CD14-positive monocyte (primary cell): Measurements from ENCODE around the gene SETD1B. TPM values are rescaled to one million over a fixed set of nuclear protein-coding genes. Genes with fewer than 3 reads are reported as not detected.
A peak's percentile ranks its signal among the peaks of the same experiment; 100 is the strongest.

Source experiments
- DNase-seq, 3 donors: peaks; one replicate each; pipeline ENCODE4 v3.0.0-alpha.2; 2011 to 2022
- H2AFZ ChIP-seq: 2 replicates; pipeline ENCODE4 v1.6.0; 2012; ENCODE audit warnings: mild to moderate bottlenecking, low read depth, low read length, inconsistent platforms; ENCODE audit not compliant: insufficient read depth, poor library complexity, severe bottlenecking
- H3K27ac ChIP-seq, 2 donors: 1 replicate in 1 of 2; 2 replicates in 1 of 2; pipeline ENCODE4 v1.5.1; 2012 to 2013; ENCODE audit warnings: low read length in 2 of 2, control low read depth in 1 of 2, inconsistent platforms in 1 of 2, low read depth in 1 of 2, mild to moderate bottlenecking in 1 of 2
- H3K27me3 ChIP-seq, 2 donors: one replicate each; pipeline versions ENCODE4 v1.6.0 to v1.6.1; 2011 to 2013; ENCODE audit warnings: low read length in 2 of 2; ENCODE audit not compliant: control insufficient read depth in 2 of 2, insufficient read depth in 2 of 2
- H3K36me3 ChIP-seq, 2 donors: replicated peaks in 1 of 2; 1 replicate in 1 of 2; 2 replicates in 1 of 2; pipeline versions ENCODE4 v1.5.1 to v1.6.1; 2012 to 2013; ENCODE audit warnings: low read length in 2 of 2, control low read depth in 1 of 2, inconsistent platforms in 1 of 2, mild to moderate bottlenecking in 1 of 2; ENCODE audit not compliant: insufficient read depth in 2 of 2, control insufficient read depth in 1 of 2
- H3K4me1 ChIP-seq, 2 donors: 1 replicate in 1 of 2; 2 replicates in 1 of 2; pipeline versions ENCODE4 v1.5.1 to v1.6.1; 2012 to 2013; ENCODE audit warnings: low read length in 2 of 2, control low read depth in 1 of 2, inconsistent platforms in 1 of 2, mild to moderate bottlenecking in 1 of 2, moderate library complexity in 1 of 2; ENCODE audit not compliant: insufficient read depth in 2 of 2, control insufficient read depth in 1 of 2
- H3K4me2 ChIP-seq: replicated peaks from 2 replicates; pipeline ENCODE3; 2012; ENCODE audit warnings: low read length, moderate library complexity, mild to moderate bottlenecking; ENCODE audit not compliant: poor library complexity, severe bottlenecking; ENCODE audit errors: extremely low read depth
- H3K4me3 ChIP-seq, 3 experiments: fragments of 200-600 bp in 1 of 3; sonication (generic) in 1 of 3; replicated peaks in 1 of 3; 1 replicate in 2 of 3; 2 replicates in 1 of 3; pipeline ENCODE4 v1.5.1; 2011 to 2013; ENCODE audit warnings: low read length in 3 of 3, mild to moderate bottlenecking in 3 of 3, control low read depth in 2 of 3, low read depth in 2 of 3, inconsistent platforms in 1 of 3, moderate library complexity in 1 of 3
- H3K79me2 ChIP-seq: 2 replicates; pipeline ENCODE4 v1.6.0; 2012; ENCODE audit warnings: mild to moderate bottlenecking, control low read depth, inconsistent platforms, low read length, moderate library complexity; ENCODE audit not compliant: insufficient read depth
- H3K9ac ChIP-seq: 2 replicates; pipeline ENCODE4 v1.6.0; 2017; ENCODE audit warnings: low read length, mild to moderate bottlenecking; ENCODE audit not compliant: insufficient read depth, poor library complexity, severe bottlenecking
- H3K9me3 ChIP-seq, 2 donors: replicated peaks in 1 of 2; 1 replicate in 1 of 2; 2 replicates in 1 of 2; pipeline versions ENCODE4 v1.5.1 to v1.6.1; 2012 to 2013; ENCODE audit warnings: low read length in 2 of 2, control low read depth in 1 of 2; ENCODE audit not compliant: control insufficient read depth in 1 of 2, insufficient read depth in 1 of 2
- H4K20me1 ChIP-seq: 2 replicates; pipeline ENCODE4 v1.6.0; 2012; ENCODE audit warnings: mild to moderate bottlenecking, low read length, control low read depth, moderate library complexity; ENCODE audit not compliant: insufficient read depth
- H3K27ac Mint-ChIP-seq, 7 donors: one replicate each; pipeline ENCODE4 v1.8.0; 2020; ENCODE audit warnings: mild to moderate bottlenecking in 7 of 7, mixed read lengths in 7 of 7, moderate library complexity in 6 of 7, inconsistent platforms in 2 of 7
- H3K27me3 Mint-ChIP-seq, 3 donors: one replicate each; pipeline ENCODE4 v1.8.0; 2021 to 2022; ENCODE audit warnings: low read depth in 3 of 3, mild to moderate bottlenecking in 3 of 3, mixed read lengths in 3 of 3, moderate library complexity in 3 of 3, inconsistent platforms in 1 of 3
- H3K36me3 Mint-ChIP-seq, 2 donors: one replicate each; pipeline ENCODE4 v1.8.0; 2020; ENCODE audit warnings: mixed read lengths in 2 of 2, inconsistent platforms in 1 of 2, mild to moderate bottlenecking in 1 of 2
- H3K4me1 Mint-ChIP-seq: one replicate; pipeline ENCODE4 v1.8.0; 2020; ENCODE audit warnings: mild to moderate bottlenecking, mixed read lengths
- H3K4me3 Mint-ChIP-seq, 2 donors: one replicate each; pipeline ENCODE4 v1.8.0; 2020; ENCODE audit warnings: mild to moderate bottlenecking in 2 of 2, mixed read lengths in 2 of 2, moderate library complexity in 1 of 2
- H3K9me3 Mint-ChIP-seq, 7 donors: one replicate each; pipeline ENCODE4 v1.8.0; 2020 to 2022; ENCODE audit warnings: mixed read lengths in 7 of 7, mild to moderate bottlenecking in 6 of 7, moderate library complexity in 6 of 7, inconsistent platforms in 2 of 7
- CTCF ChIP-seq: fragments of 200-600 bp; IDR thresholded peaks from one replicate; pipeline ENCODE4 v1.8.0; 2022; ENCODE audit warnings: antibody characterized with exemption, mild to moderate bottlenecking
- WGBS: methylation state at CpG from one replicate; pipeline ENCODE4 v1.1.5; 2013; ENCODE audit warnings: missing lambda C conversion rate; ENCODE audit not compliant: insufficient coverage; 5-methylcytosine and 5-hydroxymethylcytosine counted together
- intact Hi-C, 2 donors: fragments of 100-400 bp; cut with micrococcal nuclease; formaldehyde crosslinking; loops; one replicate each; pipeline versions ENCODE4 v1.15.0 to v1.15.1; 2023
- polyA plus RNA-seq, 3 donors: library from polyadenylated mRNA; depleted of rRNA in 1 of 3; unstranded in 2 of 3; stranded (reverse) in 1 of 3; fragments of 300-500 nt in 2 of 3; fragments of >200 nt in 1 of 3; fragmentation: Illumina TruSeq in 2 of 3; gene quantifications; 1 replicate in 2 of 3; 2 replicates in 1 of 3; pipeline ENCODE4 v1.2.3, GENCODE V29; 2012 to 2021

The SETD1B gene
- polyA plus RNA-seq, 3 donors, result 0.28 to 9.0 (median 0.60) TPM

GRCh38 chr12:121828306-121828705 lies 24.5 kb downstream of the SETD1B start:
- H3K9ac ChIP-seq, result no peak overlapping the region
- no peaks in the 10 kb centered on the region for H3K27me3 ChIP-seq
- H3K4me3 Mint-ChIP-seq, result no peak overlapping the region
- no peak for DNase-seq
- 99% methylated on average over 6 of the region's 8 CpGs for WGBS
- H4K20me1 ChIP-seq, result peaks cover 94% of the 10 kb centered on the region
- H3K4me2 ChIP-seq, result no peak overlapping the region
- no peak overlapping the region for H3K4me3 ChIP-seq
- H3K27me3 Mint-ChIP-seq, result peaks cover 0 to 3% (median 0%) of the 10 kb centered on the region in 3 donors
- no peak overlapping the region for H3K27ac ChIP-seq
- H3K4me1 ChIP-seq, result peaks cover 12 to 17% of the 10 kb centered on the region in 2 donors
- no peaks in the 10 kb centered on the region for H3K9me3 ChIP-seq
- peak overlapping the region in 4 of 7 donors; percentile 3 to 73 (median 36) for H3K27ac Mint-ChIP-seq
- H3K36me3 Mint-ChIP-seq, result peaks cover 78 to 95% of the 10 kb centered on the region in 2 donors
- intact Hi-C loops, result no loop called here
- TF ChIP-seq CTCF, result no peak
- H3K36me3 ChIP-seq, result peaks cover 79 to 95% of the 10 kb centered on the region in 2 donors
- H3K9me3 Mint-ChIP-seq, result no peaks in the 10 kb centered on the region
- peaks cover 17% of the 10 kb centered on the region for H3K79me2 ChIP-seq
- H2AFZ ChIP-seq, result no peak overlapping the region
- peaks cover 18% of the 10 kb centered on the region for H3K4me1 Mint-ChIP-seq

- Histone ChIP-seq H3K9me3 (no peaks in the 10 kb centered on the region), H4K20me1 (peaks cover 89% of the 10 kb centered on the region), H3K27ac (peak overlapping the region in 1 of 2 donors; percentile 2), H3K79me2 (peaks cover 12% of the 10 kb centered on the region), H3K4me1 (peaks cover 12 to 17% of the 10 kb centered on the region in 2 donors), H3K4me3 (no peak overlapping the region), H3K9ac (no peak overlapping the region), H3K27me3 (no peaks in the 10 kb centered on the region), H2AFZ (no peak overlapping the region), H3K36me3 (peaks cover 74 to 89% of the 10 kb centered on the region in 2 donors), H3K4me2 (no peak overlapping the region)
- intact Hi-C loops, result no loop called here
- Mint-ChIP-seq H3K4me3 (no peak overlapping the region), H3K27me3 (peaks cover 0 to 3% (median 0%) of the 10 kb centered on the region in 3 donors), H3K9me3 (no peaks in the 10 kb centered on the region), H3K36me3 (peaks cover 73 to 90% of the 10 kb centered on the region in 2 donors), H3K27ac (peak overlapping the region in 6 of 7 donors; percentile 3 to 77 (median 46)), H3K4me1 (peaks cover 18% of the 10 kb centered on the region)
- 97% methylated on average over 9 of the region's 9 CpGs for WGBS
- TF ChIP-seq CTCF, result no peak
- DNase-seq, result no peak
Measured at GRCh38 chr12:121828826-121829225, 25.0 kb downstream of the SETD1B start.
